Frontal cortex (tissue), 4 donors: ENCODE data around the gene ZFP36L2. TPM values are rescaled to one million over a fixed set of nuclear protein-coding genes. Genes with fewer than 3 reads are reported as not detected.

Experiments
- DNase-seq, 2 donors: peaks; one replicate each; pipeline ENCODE4 v3.0.0; 2012; ENCODE audit warnings: low spot score in 2 of 2
- FAIRE-seq: peaks from 2 replicates; lab custom pipeline; 2012; peaks lifted over from hg19 to GRCh38; lab: Jason Lieb, UNC
- total RNA-seq: library from RNA; depleted of rRNA; stranded (reverse); fragments of >200 nt; gene quantifications from one replicate; pipeline ENCODE4 v1.2.3, GENCODE V29; 2014
- donor health status: control.
- donor health status: control.
- donor health status: control.

Gene ZFP36L2
- 2.4 TPM for total RNA-seq

- peak; percentile 98 to 99 for DNase-seq
- FAIRE-seq, result no peak
These were observed at the start of gene ZFP36L2 for GRCh38 chr2:43226558-43226954. ZFP36L2 (minus strand) TSS chr2:43226606; CDS start chr2:43226315, 291 bp downstream.

- DNase-seq (no peak), FAIRE-seq (no peak)
These were observed 48.3 kb upstream of the ZFP36L2 start for GRCh38 chr2:43274721-43275120.

GRCh38 chr2:43274055-43274454, 47.6 kb upstream of the ZFP36L2 start:
- FAIRE-seq, result no peak
- no peak for DNase-seq

- DNase-seq (no peak), FAIRE-seq (no peak)
These were observed 47.1 kb upstream of the ZFP36L2 start for GRCh38 chr2:43273529-43273928.

GRCh38 chr2:43270930-43271615, 44.7 kb upstream of the ZFP36L2 start:
- DNase-seq (no peak), FAIRE-seq (no peak)

GRCh38 chr2:43270461-43270860, 44.1 kb upstream of the ZFP36L2 start:
- FAIRE-seq (no peak), DNase-seq (no peak)

- FAIRE-seq, result no peak
- DNase-seq, result peak in 1 of 2 donors; percentile 19
These were observed 43.3 kb upstream of the ZFP36L2 start for GRCh38 chr2:43269706-43270105.

GRCh38 chr2:43269074-43269572, 42.7 kb upstream of the ZFP36L2 start:
- DNase-seq, result peak in 1 of 2 donors; percentile 37
- no peak for FAIRE-seq

- no peak for DNase-seq
- FAIRE-seq, result no peak
These were observed 41.9 kb upstream of the ZFP36L2 start for GRCh38 chr2:43268066-43268953.

GRCh38 chr2:43267381-43267780, 41.0 kb upstream of the ZFP36L2 start:
- DNase-seq (no peak), FAIRE-seq (no peak)

- no peak for DNase-seq
- no peak for FAIRE-seq
These were observed 40.3 kb upstream of the ZFP36L2 start for GRCh38 chr2:43266711-43267111.

- FAIRE-seq (no peak), DNase-seq (no peak)
These were observed 39.0 kb upstream of the ZFP36L2 start for GRCh38 chr2:43265421-43265820.

- FAIRE-seq, result no peak
- no peak for DNase-seq
These were observed 38.6 kb upstream of the ZFP36L2 start for GRCh38 chr2:43265001-43265400.

GRCh38 chr2:43262951-43263350, 36.5 kb upstream of the ZFP36L2 start:
- DNase-seq, result no peak
- FAIRE-seq, result no peak

GRCh38 chr2:43262239-43262638, 35.8 kb upstream of the ZFP36L2 start:
- no peak for FAIRE-seq
- no peak for DNase-seq

- FAIRE-seq (no peak), DNase-seq (no peak)
These were observed 33.1 kb upstream of the ZFP36L2 start for GRCh38 chr2:43259512-43259911.

- FAIRE-seq (no peak), DNase-seq (no peak)
These were observed 32.2 kb upstream of the ZFP36L2 start for GRCh38 chr2:43258547-43259156.

- no peak for FAIRE-seq
These were observed 29.0 kb upstream of the ZFP36L2 start for GRCh38 chr2:43255296-43255910.

GRCh38 chr2:43254331-43254730, 27.9 kb upstream of the ZFP36L2 start:
- DNase-seq, result no peak
- FAIRE-seq, result no peak

More at GRCh38 chr2:43255296-43255910, 29.0 kb upstream of the ZFP36L2 start:
- DNase-seq, result no peak

- DNase-seq (no peak), FAIRE-seq (no peak)
These were observed 24.8 kb upstream of the ZFP36L2 start for GRCh38 chr2:43251171-43251731.
